Measurements from ENCODE around the gene CDK5RAP3.
A peak's percentile ranks its signal among the peaks of the same experiment; 100 is the strongest.

Gene CDK5RAP3, protein sequence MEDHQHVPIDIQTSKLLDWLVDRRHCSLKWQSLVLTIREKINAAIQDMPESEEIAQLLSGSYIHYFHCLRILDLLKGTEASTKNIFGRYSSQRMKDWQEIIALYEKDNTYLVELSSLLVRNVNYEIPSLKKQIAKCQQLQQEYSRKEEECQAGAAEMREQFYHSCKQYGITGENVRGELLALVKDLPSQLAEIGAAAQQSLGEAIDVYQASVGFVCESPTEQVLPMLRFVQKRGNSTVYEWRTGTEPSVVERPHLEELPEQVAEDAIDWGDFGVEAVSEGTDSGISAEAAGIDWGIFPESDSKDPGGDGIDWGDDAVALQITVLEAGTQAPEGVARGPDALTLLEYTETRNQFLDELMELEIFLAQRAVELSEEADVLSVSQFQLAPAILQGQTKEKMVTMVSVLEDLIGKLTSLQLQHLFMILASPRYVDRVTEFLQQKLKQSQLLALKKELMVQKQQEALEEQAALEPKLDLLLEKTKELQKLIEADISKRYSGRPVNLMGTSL

DNA sequence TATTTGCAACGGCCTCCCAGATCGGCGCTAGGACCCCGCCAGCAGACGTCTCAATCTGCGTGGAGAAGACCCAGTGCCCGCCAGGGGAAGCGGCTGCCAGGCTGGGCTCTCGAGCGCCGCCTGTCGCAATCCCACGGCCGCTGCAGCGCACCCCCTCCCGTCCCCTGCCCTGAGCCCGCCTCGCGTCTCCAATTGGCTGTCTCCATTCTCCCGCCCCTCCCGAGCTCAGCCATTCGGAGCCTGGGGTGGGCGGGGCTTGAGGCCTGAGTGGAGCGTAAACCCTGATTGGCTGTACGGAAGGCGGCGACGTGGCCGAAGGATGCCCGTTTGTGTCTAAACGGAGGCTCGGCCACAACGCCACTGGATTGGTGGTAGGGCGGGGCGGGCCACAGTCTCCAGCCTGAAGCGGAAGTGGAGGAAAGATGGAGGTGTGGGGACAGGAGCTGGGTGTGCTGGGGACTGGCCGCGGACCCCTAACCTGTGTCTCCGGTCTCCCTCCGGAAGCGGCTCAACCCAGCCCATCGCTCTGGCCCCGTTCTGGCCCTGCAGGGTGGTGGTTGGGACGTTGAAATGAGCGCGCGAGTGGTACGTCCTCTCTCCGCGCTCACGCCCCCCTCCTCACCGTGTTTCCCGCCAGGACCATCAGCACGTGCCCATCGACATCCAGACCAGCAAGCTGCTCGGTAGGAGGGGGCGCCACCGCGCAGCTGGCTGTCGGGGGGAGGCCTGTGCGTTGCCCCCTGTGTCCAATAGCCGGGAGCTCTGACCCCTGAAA is at the start of gene CDK5RAP3:
Gene CDK5RAP3 (plus strand): TSS at position 389 of the 775 bp plus-strand sequence. CDS start 34 bp downstream, at position 423.
- TF ChIP-seq, protein P1, sequence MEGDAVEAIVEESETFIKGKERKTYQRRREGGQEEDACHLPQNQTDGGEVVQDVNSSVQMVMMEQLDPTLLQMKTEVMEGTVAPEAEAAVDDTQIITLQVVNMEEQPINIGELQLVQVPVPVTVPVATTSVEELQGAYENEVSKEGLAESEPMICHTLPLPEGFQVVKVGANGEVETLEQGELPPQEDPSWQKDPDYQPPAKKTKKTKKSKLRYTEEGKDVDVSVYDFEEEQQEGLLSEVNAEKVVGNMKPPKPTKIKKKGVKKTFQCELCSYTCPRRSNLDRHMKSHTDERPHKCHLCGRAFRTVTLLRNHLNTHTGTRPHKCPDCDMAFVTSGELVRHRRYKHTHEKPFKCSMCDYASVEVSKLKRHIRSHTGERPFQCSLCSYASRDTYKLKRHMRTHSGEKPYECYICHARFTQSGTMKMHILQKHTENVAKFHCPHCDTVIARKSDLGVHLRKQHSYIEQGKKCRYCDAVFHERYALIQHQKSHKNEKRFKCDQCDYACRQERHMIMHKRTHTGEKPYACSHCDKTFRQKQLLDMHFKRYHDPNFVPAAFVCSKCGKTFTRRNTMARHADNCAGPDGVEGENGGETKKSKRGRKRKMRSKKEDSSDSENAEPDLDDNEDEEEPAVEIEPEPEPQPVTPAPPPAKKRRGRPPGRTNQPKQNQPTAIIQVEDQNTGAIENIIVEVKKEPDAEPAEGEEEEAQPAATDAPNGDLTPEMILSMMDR (IDR thresholded peaks at IDR 0.05; ENCODE audit: borderline replicate concordance, control extremely low read depth, extremely low read depth, insufficient read depth, missing control alignments): peak; percentile 89
- in situ Hi-C loops (cut with MboI; ENCODE audit: low sequenced_read_pairs, unreplicated experiment): no loop called here
- peak; percentile 99 for DNase-seq (ENCODE audit: low spot score)

DNA sequence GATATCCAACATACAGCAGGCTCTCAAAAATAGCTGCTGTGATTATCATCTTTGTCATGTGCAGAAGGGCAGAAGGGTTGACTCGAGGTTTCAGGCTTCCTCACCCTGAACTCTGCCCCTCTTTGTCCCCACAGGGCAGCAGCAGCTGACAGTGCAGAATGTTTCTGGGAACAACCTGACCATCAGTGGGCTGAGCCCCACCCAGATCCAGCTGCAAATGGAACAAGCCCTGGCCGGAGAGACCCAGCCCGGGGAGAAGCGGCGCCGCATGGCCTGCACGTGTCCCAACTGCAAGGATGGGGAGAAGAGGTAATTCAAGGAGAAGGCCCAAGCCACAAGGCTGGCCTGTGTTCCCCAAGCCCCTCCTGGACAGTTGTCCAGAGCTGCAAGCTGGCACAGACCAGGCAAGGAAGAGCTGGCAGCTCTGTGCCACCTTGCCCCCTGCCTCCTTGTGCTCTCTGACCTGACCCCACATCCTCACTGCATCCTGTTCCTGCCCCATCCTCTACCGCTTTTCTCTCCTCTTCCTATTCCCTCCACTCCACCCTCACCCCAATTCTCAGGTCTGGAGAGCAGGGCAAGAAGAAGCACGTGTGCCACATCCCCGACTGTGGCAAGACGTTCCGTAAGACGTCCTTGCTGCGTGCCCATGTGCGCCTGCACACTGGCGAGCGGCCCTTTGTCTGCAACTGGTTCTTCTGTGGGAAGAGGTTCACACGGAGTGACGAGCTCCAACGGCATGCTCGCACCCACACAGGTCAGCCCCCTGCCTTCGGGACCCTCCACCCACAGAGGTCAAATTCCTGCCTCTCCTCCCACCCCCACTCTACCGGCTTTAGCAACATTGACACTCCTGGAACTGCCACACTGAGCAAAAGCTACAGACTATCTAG is 45.9 kb upstream of the CDK5RAP3 start:
- TF ChIP-seq, protein P1 (IDR thresholded peaks at IDR 0.05; ENCODE audit: borderline replicate concordance, control extremely low read depth, extremely low read depth, insufficient read depth, missing control alignments): no peak
- DNase-seq (ENCODE audit: low spot score): no peak
- in situ Hi-C loops (cut with MboI; ENCODE audit: low sequenced_read_pairs, unreplicated experiment): no loop called here

DNA sequence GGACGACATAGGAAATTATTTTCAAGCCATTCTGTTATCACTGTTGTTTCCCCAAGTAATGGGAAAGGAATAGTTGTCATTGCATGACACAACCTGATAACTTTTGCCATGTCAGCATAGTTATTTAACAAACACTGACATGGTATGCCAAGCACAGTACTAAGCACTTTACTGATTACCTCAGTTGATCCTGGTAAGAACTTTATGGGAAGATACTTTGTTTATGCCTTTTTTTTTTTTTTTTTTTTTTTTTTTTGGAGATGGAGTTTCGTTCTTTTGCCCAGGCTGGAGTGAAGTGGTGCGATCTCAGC is 45.3 kb upstream of the CDK5RAP3 start:
- in situ Hi-C loops (cut with MboI; ENCODE audit: low sequenced_read_pairs, unreplicated experiment): no loop called here
- TF ChIP-seq, protein P1 (IDR thresholded peaks at IDR 0.05; ENCODE audit: borderline replicate concordance, control extremely low read depth, extremely low read depth, insufficient read depth, missing control alignments): no peak
- no peak for DNase-seq (ENCODE audit: low spot score)

DNA sequence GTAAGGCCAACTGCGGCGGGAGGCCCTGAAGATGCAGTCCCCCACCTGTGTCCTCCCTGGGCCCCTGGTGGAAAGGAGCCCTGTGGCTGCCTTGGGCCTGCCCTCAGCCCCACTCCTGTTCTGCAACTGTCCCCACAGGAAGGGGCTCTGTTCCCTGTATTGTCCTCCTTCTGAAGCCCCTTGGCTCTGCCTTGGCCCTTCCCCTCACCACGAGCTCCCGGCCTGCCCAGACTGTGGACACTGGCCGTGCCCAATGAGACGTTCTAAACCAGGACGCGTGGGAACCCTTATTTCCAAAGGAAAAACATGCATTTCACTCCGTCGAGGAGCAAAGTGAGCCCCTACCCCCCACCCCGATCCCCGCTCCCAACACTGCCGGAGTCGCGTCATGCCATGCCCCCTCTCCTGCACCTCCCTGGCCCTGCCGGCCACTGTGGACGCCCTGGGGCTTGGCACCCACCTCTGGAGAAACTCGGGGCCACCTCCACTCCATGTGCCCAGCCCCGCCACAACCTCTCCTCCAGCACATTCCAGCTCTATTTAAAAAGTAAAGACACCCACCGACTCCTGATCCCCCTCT is 43.0 kb upstream of the CDK5RAP3 start:
- no peak for DNase-seq (ENCODE audit: low spot score)
- in situ Hi-C loops (cut with MboI; ENCODE audit: low sequenced_read_pairs, unreplicated experiment): no loop called here
- TF ChIP-seq, protein P1 (IDR thresholded peaks at IDR 0.05; ENCODE audit: borderline replicate concordance, control extremely low read depth, extremely low read depth, insufficient read depth, missing control alignments): no peak

DNA sequence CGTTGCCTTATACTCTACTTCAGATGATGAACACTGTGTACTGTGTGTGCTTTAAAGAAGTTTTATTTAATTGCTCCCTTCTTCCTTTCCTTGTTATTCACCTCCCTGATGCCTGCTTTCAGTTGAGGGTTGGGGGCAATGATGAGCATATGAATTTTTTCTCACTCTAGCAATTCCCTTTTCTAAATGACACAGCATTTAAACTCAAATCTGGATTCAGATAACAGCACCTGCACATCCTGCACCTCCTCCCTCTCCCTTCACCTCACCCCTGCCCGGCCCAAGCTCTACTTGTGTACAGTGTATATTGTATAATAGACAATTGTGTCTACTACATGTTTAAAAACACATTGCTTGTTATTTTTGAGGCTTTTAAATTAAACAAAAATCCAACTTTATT is 42.5 kb upstream of the CDK5RAP3 start:
- in situ Hi-C loops (cut with MboI; ENCODE audit: low sequenced_read_pairs, unreplicated experiment): no loop called here
- TF ChIP-seq, protein P1 (IDR thresholded peaks at IDR 0.05; ENCODE audit: borderline replicate concordance, control extremely low read depth, extremely low read depth, insufficient read depth, missing control alignments): no peak
- DNase-seq (ENCODE audit: low spot score): no peak
